ENCODE measurements around the gene GAD2.

The GAD2 gene

DNA sequence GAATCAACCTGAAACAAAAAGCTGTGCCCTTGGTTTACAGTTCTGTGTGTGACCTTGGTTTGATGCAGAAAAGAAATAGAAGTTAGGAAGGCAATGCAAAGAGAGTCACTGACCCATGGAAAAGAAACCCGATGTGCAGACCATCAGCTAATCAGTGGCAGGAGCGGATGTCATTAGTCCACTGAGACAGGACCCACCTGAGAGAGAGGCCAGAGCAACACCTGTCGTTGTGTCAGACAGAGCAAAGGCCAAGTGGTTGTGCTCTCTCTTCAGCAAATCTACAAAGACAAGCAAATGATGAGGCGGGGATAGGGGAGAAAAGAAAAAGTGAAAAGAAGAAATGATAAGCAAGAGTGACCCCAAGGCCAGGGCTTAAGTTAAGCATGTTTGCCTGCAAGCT, 8.7 kb downstream of the GAD2 start:
- DNase-seq: no peak

- DNase-seq: no peak
Measured at GRCh38 chr10:26227786-26228185, 11.2 kb downstream of the GAD2 start.

DNA sequence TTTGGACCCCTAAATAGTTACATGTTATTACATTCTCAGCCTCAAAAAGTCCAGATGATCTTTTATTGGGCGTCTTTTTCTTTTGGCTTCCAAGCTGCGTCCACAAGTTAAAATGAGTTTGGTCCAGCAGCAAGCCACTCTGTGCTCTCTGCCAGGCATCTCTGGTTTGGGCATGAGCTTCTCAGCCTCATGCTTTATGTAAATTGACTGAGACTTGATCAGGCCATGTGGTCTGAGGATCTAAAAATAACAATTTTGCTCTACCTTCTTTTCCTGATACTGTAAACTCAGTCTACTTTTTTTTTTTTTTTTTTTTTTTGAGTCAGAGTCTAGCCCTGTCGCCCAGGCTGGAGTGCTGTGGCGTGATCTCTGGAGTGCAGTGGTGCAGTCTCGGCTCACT, 15.6 kb downstream of the GAD2 start:
- DNase-seq: no peak

DNA sequence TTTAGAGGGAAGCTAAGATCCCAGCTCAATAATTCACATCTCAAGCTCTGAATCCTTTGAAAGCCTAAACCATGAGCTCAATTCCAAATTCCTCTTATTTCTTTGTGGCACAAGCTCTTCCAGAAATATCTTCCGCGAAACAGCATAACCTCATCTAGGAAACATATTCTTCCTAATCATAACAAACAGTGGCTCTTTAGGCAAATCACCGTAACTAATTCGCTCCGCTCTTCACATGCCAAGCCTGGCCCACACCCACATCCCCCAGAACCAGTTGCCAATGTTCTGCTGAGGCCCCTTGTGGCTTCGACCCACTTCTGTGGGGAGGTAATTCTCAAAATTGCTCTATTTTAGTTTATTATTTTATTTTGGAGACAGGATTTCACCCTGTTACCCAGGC, 19.2 kb downstream of the GAD2 start:
- DNase-seq: no peak

DNA sequence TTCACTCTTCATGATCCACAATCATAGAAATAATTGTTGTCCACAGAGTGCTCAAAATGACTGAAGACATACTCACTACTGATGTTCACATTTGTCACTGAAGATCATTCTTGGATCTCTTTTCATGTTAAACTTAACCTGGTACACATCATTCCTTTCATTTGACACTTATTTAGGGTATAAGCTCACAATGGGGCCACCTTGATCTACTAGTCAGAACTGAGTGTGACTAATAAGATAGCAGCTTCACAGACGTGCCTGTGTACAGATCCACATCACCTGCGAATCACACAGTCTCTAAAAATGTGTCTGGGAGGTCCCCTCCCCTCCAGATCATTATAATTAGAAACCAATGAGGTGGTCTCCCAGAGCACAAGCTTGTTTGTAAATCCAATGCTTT, 21.8 kb downstream of the GAD2 start:
- DNase-seq: no peak

- DNase-seq: peak; percentile 67
Measured at GRCh38 chr10:26242706-26243350, 26.3 kb downstream of the GAD2 start.

DNA sequence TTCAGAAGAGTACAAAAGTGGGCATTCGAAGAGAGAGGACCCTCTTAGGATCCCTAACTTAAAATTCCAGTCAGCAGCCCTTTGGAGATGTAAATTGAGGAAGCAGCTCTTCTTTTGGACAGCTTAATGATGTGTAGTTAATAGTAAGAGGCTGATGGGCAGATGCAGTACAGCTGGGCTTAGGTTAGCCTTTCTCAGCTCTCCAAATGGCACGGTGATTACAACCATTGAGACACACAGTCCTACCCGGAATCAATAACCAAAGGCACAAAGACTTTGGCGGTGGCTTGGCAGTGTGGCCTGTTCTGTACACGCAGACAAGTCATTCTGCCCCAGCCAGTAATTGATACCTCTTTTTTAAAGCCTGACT, 26.8 kb downstream of the GAD2 start:
- no peak for DNase-seq

DNA sequence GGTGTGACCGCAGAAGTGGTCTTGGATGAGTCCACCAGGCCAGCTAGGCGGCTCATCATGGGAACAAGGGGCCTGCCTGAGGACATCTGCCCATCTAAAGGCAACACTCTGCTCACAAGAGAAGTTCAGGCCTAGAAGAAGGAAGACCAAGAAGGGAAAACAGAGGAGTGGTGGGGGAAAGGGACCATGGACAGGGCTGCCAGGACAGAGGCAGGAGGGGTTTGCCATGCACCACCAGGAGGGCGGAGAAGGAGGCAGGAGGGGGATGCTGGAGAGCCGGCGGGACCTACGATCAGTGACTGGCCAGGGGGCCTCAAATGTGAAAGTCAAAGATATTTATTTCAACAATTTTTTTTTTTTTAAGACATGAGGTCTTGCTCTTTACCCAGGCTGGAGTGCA, 33.1 kb downstream of the GAD2 start:
- no peak for DNase-seq

DNA sequence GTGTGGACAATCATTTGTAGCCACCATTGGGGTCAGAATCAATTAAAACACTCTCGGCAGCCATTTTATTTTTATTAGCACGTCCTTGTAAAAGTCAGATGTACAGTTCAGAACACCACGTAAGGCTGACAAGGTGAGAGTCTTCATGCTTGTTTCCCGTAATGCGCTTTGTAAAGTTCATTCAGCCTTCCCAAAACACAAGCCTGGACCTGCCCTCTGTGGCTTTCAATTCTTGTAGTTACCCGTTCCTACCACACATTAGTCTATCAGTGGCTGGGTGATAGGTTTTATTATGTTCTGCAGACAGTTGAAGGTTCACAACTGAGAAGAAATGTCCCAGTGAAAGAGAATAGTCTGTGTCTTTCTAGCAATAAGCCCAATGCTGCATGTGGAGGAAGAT, 35.4 kb downstream of the GAD2 start:
- peak; percentile 11 for DNase-seq

GRCh38 chr10:26254616-26255015, 38.0 kb downstream of the GAD2 start:
- no peak for DNase-seq

DNA sequence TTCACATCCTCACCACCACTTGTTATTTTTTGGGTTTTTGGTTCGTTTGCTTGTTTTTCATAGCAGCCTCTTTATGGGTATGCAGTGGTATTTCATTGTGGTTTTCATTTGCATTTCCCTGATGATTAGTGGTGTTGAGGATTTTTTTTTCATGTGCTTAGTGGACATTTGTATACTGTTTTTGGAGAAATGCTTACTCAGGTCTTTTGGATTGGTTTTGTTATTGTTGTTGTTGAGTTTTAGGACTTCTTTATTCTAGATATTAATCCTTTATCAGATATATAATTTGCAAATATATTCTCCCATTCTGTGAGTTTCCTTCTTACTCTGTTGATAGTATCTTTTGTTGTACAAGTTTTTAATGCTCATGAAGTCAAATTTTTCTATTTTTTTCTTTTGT, 42.8 kb downstream of the GAD2 start:
- no peak for DNase-seq

GRCh38 chr10:26269754-26270153, 53.2 kb downstream of the GAD2 start:
- peak; percentile 3 for DNase-seq

GRCh38 chr10:26274391-26274790, 57.8 kb downstream of the GAD2 start:
- DNase-seq: no peak

DNA sequence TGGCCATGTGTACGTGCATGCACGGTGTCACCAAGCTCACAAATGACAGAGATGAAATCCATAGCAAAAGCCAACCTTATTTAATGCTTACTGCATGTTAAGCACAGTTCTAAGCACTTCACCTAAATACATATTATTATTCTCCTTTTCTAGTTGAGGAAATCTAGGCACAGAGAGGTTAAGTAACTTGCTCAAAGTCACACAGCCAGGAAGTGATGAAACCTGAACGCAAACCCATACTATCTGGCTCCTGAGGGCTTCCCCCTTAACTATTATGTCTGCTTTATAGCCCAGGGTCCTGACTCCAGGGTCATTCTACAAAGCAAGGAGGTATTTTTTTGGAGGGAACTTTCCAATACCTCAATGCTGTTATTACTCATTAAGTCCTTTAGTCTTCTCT, 61.7 kb downstream of the GAD2 start:
- DNase-seq: no peak

DNA sequence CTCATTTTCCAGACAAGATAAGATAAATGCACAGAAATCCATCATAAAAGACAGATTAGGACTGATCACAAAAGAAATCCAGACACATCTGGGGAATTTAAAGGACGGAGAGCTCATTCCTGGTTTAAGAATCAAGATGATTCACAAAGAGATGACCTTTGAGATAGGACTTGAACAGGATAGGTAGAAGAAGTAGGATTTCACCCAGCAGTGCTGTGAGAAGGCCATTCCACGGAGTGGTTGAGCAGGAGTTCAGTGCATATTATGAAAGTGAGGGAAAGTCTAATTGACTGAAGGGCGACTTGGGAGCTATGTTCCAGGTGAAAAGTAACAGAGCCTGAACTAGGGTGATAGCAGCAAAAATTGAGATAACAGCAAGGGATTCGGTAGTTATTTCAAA, 73.7 kb downstream of the GAD2 start:
- no peak for DNase-seq

DNA sequence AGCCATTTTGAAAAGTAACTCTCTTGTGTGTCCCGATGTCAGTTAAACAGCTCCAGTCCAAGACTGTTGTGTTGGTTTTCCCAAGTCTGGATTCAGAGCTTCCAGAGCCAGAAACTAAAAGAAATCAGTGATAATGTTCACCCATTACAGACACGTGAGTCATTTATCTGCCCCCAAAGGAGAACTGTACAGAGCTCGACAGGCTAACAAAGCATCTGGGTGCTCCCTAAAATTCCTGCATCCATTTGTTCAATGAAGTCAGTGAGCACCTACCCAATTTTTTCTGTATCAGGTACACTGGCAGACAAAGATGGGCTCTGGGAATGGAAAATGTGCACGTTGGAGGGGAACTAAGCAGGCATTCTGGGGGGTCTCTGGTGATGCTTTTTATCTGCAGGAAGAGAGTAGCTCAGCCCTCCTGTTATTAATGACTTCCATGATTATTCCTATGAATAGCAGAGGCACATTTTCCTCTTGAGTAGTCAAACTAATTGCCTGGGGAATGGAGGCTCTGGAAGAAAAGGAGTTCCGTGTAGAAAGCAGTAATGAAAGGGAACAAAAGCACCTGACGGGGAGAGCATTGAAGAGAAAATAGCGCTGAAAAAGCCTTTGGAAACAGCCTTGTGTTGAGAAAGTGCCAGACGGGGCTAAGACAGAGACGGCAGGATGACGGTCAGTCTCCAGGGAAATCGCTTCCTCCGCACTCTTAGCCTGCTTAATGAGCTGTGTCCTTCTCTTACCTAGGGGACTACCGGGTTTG, 75.3 kb downstream of the GAD2 start:
- no peak for DNase-seq

DNA sequence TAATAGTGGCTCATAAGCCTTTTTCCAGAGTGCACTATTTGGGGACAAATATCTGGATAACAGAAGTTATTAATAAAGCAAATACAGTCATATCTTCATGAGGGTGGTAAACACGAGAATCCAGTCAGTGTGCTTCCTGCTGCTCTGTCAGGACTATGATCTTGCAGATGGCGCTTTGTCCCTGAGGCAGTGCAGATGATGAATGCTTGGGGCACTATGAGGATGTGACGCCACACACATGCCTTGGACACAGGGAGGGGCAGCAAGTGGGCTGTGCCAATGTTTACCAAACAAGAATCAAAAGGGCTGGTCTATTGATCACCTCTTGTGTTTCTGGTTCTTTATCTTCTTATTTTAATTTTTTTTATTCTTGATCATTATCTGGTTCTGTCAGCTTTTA, 79.8 kb downstream of the GAD2 start:
- no peak for DNase-seq

DNA sequence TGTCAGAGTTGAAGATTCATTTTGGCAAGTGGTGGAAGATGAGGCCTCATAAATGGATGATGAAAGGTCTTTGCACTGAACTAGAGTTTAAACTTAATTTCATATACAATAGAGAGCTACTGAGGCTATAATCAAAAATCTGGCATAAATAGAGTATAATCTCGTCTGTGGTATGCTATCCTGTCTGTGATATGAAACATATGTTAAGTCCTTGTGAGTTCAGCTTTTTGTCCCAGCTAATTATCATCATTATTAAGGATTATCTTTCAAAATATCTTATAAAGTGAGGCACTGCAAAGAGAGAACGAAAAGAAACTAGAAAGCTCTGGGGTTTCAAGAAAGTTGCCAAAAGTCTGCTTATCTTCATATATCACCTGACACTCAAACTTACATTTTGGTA, 83.4 kb downstream of the GAD2 start:
- DNase-seq: no peak

DNA sequence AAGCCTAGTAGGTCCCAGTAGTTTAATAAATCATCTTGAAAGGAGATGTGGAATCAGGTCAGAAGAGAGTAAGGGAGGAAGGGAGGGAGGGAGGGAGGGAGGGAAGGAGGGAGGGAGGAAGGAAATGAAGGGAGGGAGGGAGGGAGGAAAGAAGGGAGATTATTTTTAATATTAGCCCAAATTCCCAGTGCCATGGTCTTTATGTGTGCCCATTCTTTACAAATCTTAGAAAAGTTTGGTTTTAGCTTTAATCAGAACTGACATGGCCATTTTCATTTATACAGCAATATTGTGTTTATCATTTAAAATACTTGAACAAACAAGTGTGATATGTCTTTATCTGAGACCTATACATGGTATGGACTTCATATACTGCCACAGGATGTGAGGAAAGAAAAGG, 86.8 kb downstream of the GAD2 start:
- no peak for DNase-seq

GRCh38 chr10:26310361-26310760, 93.8 kb downstream of the GAD2 start:
- no peak for DNase-seq

DNA sequence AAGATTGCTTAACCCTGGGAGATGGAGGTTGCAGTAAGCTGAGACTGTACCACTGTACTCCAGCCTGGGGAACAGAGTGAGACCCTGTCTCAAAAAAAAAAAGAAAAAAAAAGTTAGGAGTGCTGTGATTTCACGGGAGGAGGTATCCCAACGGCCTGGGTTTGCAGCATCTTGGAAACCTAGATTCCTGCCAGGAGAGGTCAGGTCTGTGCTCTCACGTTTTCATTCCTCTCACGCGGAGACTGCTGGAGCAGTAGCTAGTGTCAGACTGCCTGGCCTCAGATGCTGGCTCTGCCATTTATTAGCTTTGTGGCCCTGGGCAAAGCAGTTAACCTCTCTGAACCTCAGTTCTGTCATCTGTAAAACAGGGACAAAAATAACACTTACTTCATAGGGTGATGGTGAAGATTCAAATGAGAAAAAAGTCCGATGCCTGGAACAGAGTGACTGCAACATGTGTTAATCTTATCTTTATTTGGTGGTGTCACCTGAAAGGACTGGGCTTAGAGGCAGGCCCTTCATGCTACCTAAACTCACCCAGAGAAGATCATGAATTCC, 94.9 kb downstream of the GAD2 start:
- no peak for DNase-seq

GRCh38 chr10:26314265-26315013, 97.9 kb downstream of the GAD2 start:
- no peak for DNase-seq

DNA sequence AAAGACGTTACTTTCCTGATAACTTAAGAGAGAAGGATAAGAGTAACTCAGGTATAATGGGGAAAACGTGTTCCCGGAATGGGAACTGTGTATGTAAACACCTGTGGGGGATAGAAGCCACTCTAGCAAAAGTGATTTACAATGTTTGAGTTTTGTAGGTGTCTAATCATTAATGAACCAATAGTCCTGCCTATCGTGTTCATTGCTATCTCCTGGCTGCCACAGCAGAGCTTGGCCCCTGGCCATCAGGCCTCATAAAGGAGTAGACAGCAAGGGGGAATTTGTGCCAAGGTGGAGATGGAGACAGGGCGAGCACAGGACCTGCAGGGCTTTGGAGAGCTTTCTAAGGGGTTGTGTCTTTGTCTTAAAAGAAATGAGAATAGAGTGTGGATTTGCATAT, 102.1 kb downstream of the GAD2 start:
- DNase-seq: no peak

- no peak for DNase-seq
Measured at GRCh38 chr10:26323219-26323618, 106.6 kb downstream of the GAD2 start.
